ENCODE data around the gene GLP1R.
A peak's percentile ranks its signal among the peaks of the same experiment; 100 is the strongest.

The GLP1R gene

DNA sequence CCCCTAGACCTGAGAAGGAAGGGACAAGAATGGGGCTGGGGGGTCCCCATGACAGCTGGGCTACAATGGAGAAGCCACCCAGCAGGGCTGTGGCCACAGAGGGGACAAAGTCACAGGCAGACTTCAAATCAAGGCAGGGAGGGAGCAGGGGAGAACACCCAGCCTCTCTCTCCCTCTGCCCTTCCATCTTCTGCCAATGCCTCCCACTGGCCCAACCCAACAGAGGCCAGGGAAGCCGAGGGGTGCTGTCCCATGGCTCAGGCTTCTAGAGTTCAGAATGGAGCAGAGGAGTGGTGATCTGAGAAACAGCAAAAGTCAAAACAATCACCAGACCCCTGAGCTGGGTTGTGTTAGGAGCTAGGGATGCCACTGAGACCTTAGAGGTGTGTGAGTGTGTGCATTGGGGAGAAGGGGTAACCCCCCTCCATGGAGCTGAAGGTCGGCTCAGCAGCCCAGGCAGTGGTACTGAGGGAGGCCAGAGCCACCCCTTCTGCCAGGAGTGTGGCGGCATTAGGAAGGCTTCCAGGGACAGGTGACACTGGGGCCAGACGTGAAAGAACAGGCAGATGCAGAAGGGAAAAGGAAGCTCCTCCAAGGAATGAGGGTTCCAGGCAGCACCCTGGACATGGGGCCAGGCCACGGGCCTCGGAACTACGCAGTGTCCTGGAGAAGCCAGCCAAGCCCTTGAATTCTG lies 12.0 kb downstream of the GLP1R start:
- H3F3A ChIP-seq (ENCODE audit: low read depth): no peaks in the 10 kb centered on the region
- no peak overlapping the region for H2AFZ ChIP-seq (ENCODE audit: low read length)
- H4K20me1 ChIP-seq (ENCODE audit: insufficient read depth, low read length, poor library complexity, severe bottlenecking): no peaks in the 10 kb centered on the region
- H3K9me2 ChIP-seq (replicated peaks; ENCODE audit: low read depth, low read length): no peaks in the 10 kb centered on the region
- peaks cover 44% of the 10 kb centered on the region for H3K4me1 ChIP-seq (ENCODE audit: insufficient read depth, low read length, poor library complexity, severe bottlenecking)
- no peaks in the 10 kb centered on the region for H3K79me2 ChIP-seq (ENCODE audit: insufficient read depth, low read length)
- H3K36me3 ChIP-seq (ENCODE audit: insufficient read depth, low read length): no peaks in the 10 kb centered on the region
- H3K4me2 ChIP-seq (ENCODE audit: low read depth, low read length, poor library complexity, severe bottlenecking): peak overlapping the region; percentile 32
- TF ChIP-seq EZH2phosphoT487 (IDR thresholded peaks at IDR 0.05; ENCODE audit: borderline replicate concordance): no peak
- TF ChIP-seq, protein P1, sequence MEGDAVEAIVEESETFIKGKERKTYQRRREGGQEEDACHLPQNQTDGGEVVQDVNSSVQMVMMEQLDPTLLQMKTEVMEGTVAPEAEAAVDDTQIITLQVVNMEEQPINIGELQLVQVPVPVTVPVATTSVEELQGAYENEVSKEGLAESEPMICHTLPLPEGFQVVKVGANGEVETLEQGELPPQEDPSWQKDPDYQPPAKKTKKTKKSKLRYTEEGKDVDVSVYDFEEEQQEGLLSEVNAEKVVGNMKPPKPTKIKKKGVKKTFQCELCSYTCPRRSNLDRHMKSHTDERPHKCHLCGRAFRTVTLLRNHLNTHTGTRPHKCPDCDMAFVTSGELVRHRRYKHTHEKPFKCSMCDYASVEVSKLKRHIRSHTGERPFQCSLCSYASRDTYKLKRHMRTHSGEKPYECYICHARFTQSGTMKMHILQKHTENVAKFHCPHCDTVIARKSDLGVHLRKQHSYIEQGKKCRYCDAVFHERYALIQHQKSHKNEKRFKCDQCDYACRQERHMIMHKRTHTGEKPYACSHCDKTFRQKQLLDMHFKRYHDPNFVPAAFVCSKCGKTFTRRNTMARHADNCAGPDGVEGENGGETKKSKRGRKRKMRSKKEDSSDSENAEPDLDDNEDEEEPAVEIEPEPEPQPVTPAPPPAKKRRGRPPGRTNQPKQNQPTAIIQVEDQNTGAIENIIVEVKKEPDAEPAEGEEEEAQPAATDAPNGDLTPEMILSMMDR (conservative IDR thresholded peaks at IDR 0.05; ENCODE audit: low read length): no peak
- no peaks in the 10 kb centered on the region for H3K9me3 ChIP-seq (ENCODE audit: insufficient read depth, low read depth, low read length)
- peak overlapping the region; percentile 25 for H3K9ac ChIP-seq (ENCODE audit: low read depth, low read length, poor library complexity, severe bottlenecking)
- H3K4me3 ChIP-seq (ENCODE audit: low read length, poor library complexity, severe bottlenecking): peak overlapping the region; percentile 10
- H3K27me3 ChIP-seq (ENCODE audit: insufficient read depth, low read length, poor library complexity, severe bottlenecking): no peaks in the 10 kb centered on the region

DNA sequence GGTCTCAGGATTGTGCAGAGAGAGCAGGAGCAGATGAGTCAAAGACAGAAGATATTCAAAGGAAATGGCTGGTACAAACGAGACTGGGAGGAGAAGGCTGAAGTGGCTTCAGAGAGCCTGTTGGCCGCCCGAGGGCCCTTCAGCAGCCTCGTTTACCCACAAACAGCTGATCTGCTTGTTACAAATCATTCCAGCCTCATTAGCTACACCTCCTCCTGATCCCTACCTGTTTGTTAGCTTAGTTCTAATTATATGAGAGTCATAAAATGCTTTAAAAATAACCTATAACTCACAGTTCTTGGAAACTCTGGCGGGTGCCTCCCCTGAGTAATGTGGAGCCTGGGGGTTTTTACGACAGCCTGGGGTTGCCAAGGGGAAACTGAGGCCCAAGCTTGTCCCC lies 12.6 kb downstream of the GLP1R start:
- H3K4me1 ChIP-seq (ENCODE audit: insufficient read depth, low read length, poor library complexity, severe bottlenecking): peaks cover 44% of the 10 kb centered on the region
- peak overlapping the region; percentile 25 for H3K9ac ChIP-seq (ENCODE audit: low read depth, low read length, poor library complexity, severe bottlenecking)
- TF ChIP-seq, protein P1 (conservative IDR thresholded peaks at IDR 0.05; ENCODE audit: low read length): no peak
- TF ChIP-seq EZH2phosphoT487 (IDR thresholded peaks at IDR 0.05; ENCODE audit: borderline replicate concordance): no peak
- no peaks in the 10 kb centered on the region for H3K27me3 ChIP-seq (ENCODE audit: insufficient read depth, low read length, poor library complexity, severe bottlenecking)
- no peaks in the 10 kb centered on the region for H4K20me1 ChIP-seq (ENCODE audit: insufficient read depth, low read length, poor library complexity, severe bottlenecking)
- no peaks in the 10 kb centered on the region for H3K9me2 ChIP-seq (replicated peaks; ENCODE audit: low read depth, low read length)
- H3K36me3 ChIP-seq (ENCODE audit: insufficient read depth, low read length): no peaks in the 10 kb centered on the region
- no peaks in the 10 kb centered on the region for H3K9me3 ChIP-seq (ENCODE audit: insufficient read depth, low read depth, low read length)
- H2AFZ ChIP-seq (ENCODE audit: low read length): no peak overlapping the region
- no peak overlapping the region for H3K4me2 ChIP-seq (ENCODE audit: low read depth, low read length, poor library complexity, severe bottlenecking)
- H3K4me3 ChIP-seq (ENCODE audit: low read length, poor library complexity, severe bottlenecking): no peak overlapping the region
- no peaks in the 10 kb centered on the region for H3K79me2 ChIP-seq (ENCODE audit: insufficient read depth, low read length)
- no peaks in the 10 kb centered on the region for H3F3A ChIP-seq (ENCODE audit: low read depth)

GRCh38 chr6:39061588-39061987 lies 13.0 kb downstream of the GLP1R start:
- H3K4me1 ChIP-seq (ENCODE audit: insufficient read depth, low read length, poor library complexity, severe bottlenecking): peaks cover 44% of the 10 kb centered on the region
- H3K9ac ChIP-seq (ENCODE audit: low read depth, low read length, poor library complexity, severe bottlenecking): no peak overlapping the region
- H4K20me1 ChIP-seq (ENCODE audit: insufficient read depth, low read length, poor library complexity, severe bottlenecking): no peaks in the 10 kb centered on the region
- TF ChIP-seq, protein P1 (conservative IDR thresholded peaks at IDR 0.05; ENCODE audit: low read length): no peak
- no peak for TF ChIP-seq EZH2phosphoT487 (IDR thresholded peaks at IDR 0.05; ENCODE audit: borderline replicate concordance)
- no peak overlapping the region for H3K4me2 ChIP-seq (ENCODE audit: low read depth, low read length, poor library complexity, severe bottlenecking)
- H3K79me2 ChIP-seq (ENCODE audit: insufficient read depth, low read length): no peaks in the 10 kb centered on the region
- H3K9me2 ChIP-seq (replicated peaks; ENCODE audit: low read depth, low read length): no peaks in the 10 kb centered on the region
- no peaks in the 10 kb centered on the region for H3K27me3 ChIP-seq (ENCODE audit: insufficient read depth, low read length, poor library complexity, severe bottlenecking)
- no peaks in the 10 kb centered on the region for H3K9me3 ChIP-seq (ENCODE audit: insufficient read depth, low read depth, low read length)
- H3K36me3 ChIP-seq (ENCODE audit: insufficient read depth, low read length): no peaks in the 10 kb centered on the region
- H3F3A ChIP-seq (ENCODE audit: low read depth): no peaks in the 10 kb centered on the region
- no peak overlapping the region for H3K4me3 ChIP-seq (ENCODE audit: low read length, poor library complexity, severe bottlenecking)
- no peak overlapping the region for H2AFZ ChIP-seq (ENCODE audit: low read length)

All from Loucy (cell line).